ENCODE data around the gene L2HGDH. TPM values are rescaled to one million over a fixed set of nuclear protein-coding genes. Genes with fewer than 3 reads are reported as not detected.

The L2HGDH gene
- total RNA-seq, 2 donors from 2014 or later, result 15.9 to 23.2 TPM

GRCh38 chr14:50272498-50272897 is 39.5 kb downstream of the L2HGDH start:
- Mint-ChIP-seq H3K27me3 (ENCODE audit: insufficient read depth) (no peaks in the 10 kb centered on the region), H3K4me1 (no peaks in the 10 kb centered on the region), H3K36me3 (ENCODE audit: low read depth) (peaks cover 18% of the 10 kb centered on the region), H3K27ac (no peak overlapping the region), H3K9me3 (no peaks in the 10 kb centered on the region), H3K4me3 (no peak overlapping the region)
- Histone ChIP-seq H3K4me3 (ENCODE audit: low read length) (no peak overlapping the region), H3K36me3 (ENCODE audit: control insufficient read depth, insufficient read depth, low read length) (peaks cover 4% of the 10 kb centered on the region), H3K4me1 (ENCODE audit: control insufficient read depth, insufficient read depth, low read length) (no peaks in the 10 kb centered on the region), H3K27me3 (ENCODE audit: control insufficient read depth, insufficient read depth, low read length, poor library complexity, severe bottlenecking) (no peaks in the 10 kb centered on the region), H3K9ac (ENCODE audit: extremely low read depth, low read length, poor library complexity, severe bottlenecking) (no peak overlapping the region), H3K27ac (ENCODE audit: low read depth, low read length) (no peak overlapping the region), H3K9me3 (ENCODE audit: control insufficient read depth, low read length) (no peaks in the 10 kb centered on the region)
- no peak for TF ChIP-seq CTCF (conservative IDR thresholded peaks at IDR 0.05)
- DNase-seq, result no peak
- 92% methylated on average over 1 of the region's 1 CpG; no CpG with 5 or more reads in 1 of the 2 experiments for WGBS, 2 experiments (ENCODE audit: insufficient coverage in 1 of 2, insufficient read length in 1 of 2)

- Histone ChIP-seq H3K9me3 (ENCODE audit: control insufficient read depth, low read length) (no peaks in the 10 kb centered on the region), H3K36me3 (ENCODE audit: control insufficient read depth, insufficient read depth, low read length) (peaks cover 4% of the 10 kb centered on the region), H3K27me3 (ENCODE audit: control insufficient read depth, insufficient read depth, low read length, poor library complexity, severe bottlenecking) (no peaks in the 10 kb centered on the region), H3K4me3 (ENCODE audit: low read length) (no peak overlapping the region), H3K4me1 (ENCODE audit: control insufficient read depth, insufficient read depth, low read length) (no peaks in the 10 kb centered on the region), H3K27ac (ENCODE audit: low read depth, low read length) (no peak overlapping the region), H3K9ac (ENCODE audit: extremely low read depth, low read length, poor library complexity, severe bottlenecking) (no peak overlapping the region)
- DNase-seq, result no peak
- peaks cover 18% of the 10 kb centered on the region for H3K36me3 Mint-ChIP-seq (ENCODE audit: low read depth)
- H3K4me3 Mint-ChIP-seq, result no peak overlapping the region
- H3K9me3 Mint-ChIP-seq, result no peaks in the 10 kb centered on the region
- no peaks in the 10 kb centered on the region for H3K4me1 Mint-ChIP-seq
- no peaks in the 10 kb centered on the region for H3K27me3 Mint-ChIP-seq (ENCODE audit: insufficient read depth)
- WGBS, 2 experiments (ENCODE audit: insufficient coverage in 1 of 2, insufficient read length in 1 of 2), result 94 to 98% methylated on average over 2 to 5 of the region's 6 CpGs
- TF ChIP-seq CTCF (conservative IDR thresholded peaks at IDR 0.05), result no peak
- no peak overlapping the region for H3K27ac Mint-ChIP-seq
Measured at GRCh38 chr14:50270932-50271331, 41.1 kb downstream of the L2HGDH start.

- Mint-ChIP-seq H3K9me3 (no peaks in the 10 kb centered on the region), H3K27me3 (ENCODE audit: insufficient read depth) (no peaks in the 10 kb centered on the region), H3K36me3 (ENCODE audit: low read depth) (peaks cover 26% of the 10 kb centered on the region), H3K4me3 (no peak overlapping the region), H3K4me1 (no peaks in the 10 kb centered on the region), H3K27ac (no peak overlapping the region)
- no peak overlapping the region for H3K4me3 ChIP-seq (ENCODE audit: low read length)
- H3K27me3 ChIP-seq (ENCODE audit: control insufficient read depth, insufficient read depth, low read length, poor library complexity, severe bottlenecking), result no peaks in the 10 kb centered on the region
- H3K27ac ChIP-seq (ENCODE audit: low read depth, low read length), result no peak overlapping the region
- H3K36me3 ChIP-seq (ENCODE audit: control insufficient read depth, insufficient read depth, low read length), result peaks cover 12% of the 10 kb centered on the region
- no peaks in the 10 kb centered on the region for H3K9me3 ChIP-seq (ENCODE audit: control insufficient read depth, low read length)
- DNase-seq, result no peak
- no peak for TF ChIP-seq CTCF (conservative IDR thresholded peaks at IDR 0.05)
- H3K9ac ChIP-seq (ENCODE audit: extremely low read depth, low read length, poor library complexity, severe bottlenecking), result no peak overlapping the region
- no peaks in the 10 kb centered on the region for H3K4me1 ChIP-seq (ENCODE audit: control insufficient read depth, insufficient read depth, low read length)
Measured at GRCh38 chr14:50265029-50265428, 47.0 kb downstream of the L2HGDH start.

Measured in endodermal cell (in vitro differentiated cells).